Adipocyte (in vitro differentiated cells): ENCODE measurements around the gene HDLBP.

Experiments
- DNase-seq: peaks from one replicate; pipeline ENCODE4 v3.0.0-alpha.2; 2015; ENCODE audit warnings: low read depth
- H3K27me3 ChIP-seq: replicated peaks from 2 replicates; pipeline ENCODE4 v1.7.0; 2013; ENCODE audit warnings: mild to moderate bottlenecking, low read length, moderate library complexity; ENCODE audit not compliant: control insufficient read depth, insufficient read depth
- H3K36me3 ChIP-seq: 2 replicates; pipeline ENCODE4 v1.7.0; 2013; ENCODE audit warnings: low read length, mild to moderate bottlenecking, moderate library complexity; ENCODE audit not compliant: control insufficient read depth, insufficient read depth, severe bottlenecking
- H3K4me1 ChIP-seq: 2 replicates; pipeline ENCODE4 v1.7.0; 2013; ENCODE audit warnings: mild to moderate bottlenecking, low read length, moderate library complexity; ENCODE audit not compliant: control insufficient read depth, insufficient read depth
- H3K4me3 ChIP-seq: 2 replicates; pipeline ENCODE4 v1.7.0; 2013; ENCODE audit warnings: mild to moderate bottlenecking, low read length, moderate library complexity
- H3K9ac ChIP-seq: 2 replicates; pipeline ENCODE4 v1.7.0; 2013; ENCODE audit warnings: mild to moderate bottlenecking, low read length, moderate library complexity
- H3K9me3 ChIP-seq: 2 replicates; pipeline ENCODE4 v1.7.0; 2013; ENCODE audit warnings: mild to moderate bottlenecking, low read length, moderate library complexity; ENCODE audit not compliant: control insufficient read depth

HDLBP gene

DNA sequence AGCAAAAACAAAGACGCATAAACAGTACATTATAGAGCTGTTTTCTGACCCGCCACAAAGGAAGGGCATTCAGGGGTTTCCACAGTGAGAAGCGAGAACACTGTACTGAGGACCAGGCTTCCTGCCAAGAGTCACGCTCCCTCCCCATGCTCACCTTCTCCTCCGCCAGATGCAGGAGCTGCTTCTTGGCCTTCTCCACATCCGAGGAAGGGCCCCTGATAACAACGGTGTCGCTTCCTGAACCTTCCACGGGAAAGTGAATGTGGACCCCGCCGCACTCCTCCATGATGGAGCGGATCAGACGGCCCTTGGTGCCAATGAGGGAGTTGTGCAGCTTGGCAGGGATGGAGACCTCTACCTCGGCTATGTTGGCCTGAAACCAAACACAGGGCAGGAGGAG is 73.2 kb downstream of the HDLBP start:
- no peaks in the 10 kb centered on the region for H3K4me1 ChIP-seq
- DNase-seq: no peak
- H3K27me3 ChIP-seq: no peaks in the 10 kb centered on the region
- H3K36me3 ChIP-seq: peaks cover 98% of the 10 kb centered on the region
- H3K9ac ChIP-seq: no peak overlapping the region
- H3K9me3 ChIP-seq: no peaks in the 10 kb centered on the region
- no peak overlapping the region for H3K4me3 ChIP-seq

DNA sequence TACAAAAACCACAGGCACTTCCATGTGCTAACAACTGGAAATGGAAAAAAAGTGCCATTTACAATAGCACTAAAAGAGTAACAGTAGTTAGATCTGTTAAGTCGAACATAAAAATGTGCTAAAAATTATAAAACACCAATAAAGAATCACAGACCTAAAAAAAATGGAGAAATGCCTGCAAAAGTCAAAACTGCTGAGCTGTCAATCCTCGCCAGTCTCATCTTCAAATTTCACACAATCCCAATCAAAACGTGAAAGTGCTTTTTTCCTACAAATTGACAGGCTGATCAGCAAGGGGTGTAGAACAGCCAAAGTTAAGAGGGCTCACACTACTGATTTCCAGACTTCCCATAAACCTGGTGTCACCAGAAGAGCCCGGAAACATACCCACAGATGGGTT is 73.8 kb downstream of the HDLBP start:
- H3K4me3 ChIP-seq: no peak overlapping the region
- H3K4me1 ChIP-seq: no peaks in the 10 kb centered on the region
- peaks cover 98% of the 10 kb centered on the region for H3K36me3 ChIP-seq
- no peak for DNase-seq
- no peaks in the 10 kb centered on the region for H3K9me3 ChIP-seq
- H3K27me3 ChIP-seq: no peaks in the 10 kb centered on the region
- no peak overlapping the region for H3K9ac ChIP-seq

DNA sequence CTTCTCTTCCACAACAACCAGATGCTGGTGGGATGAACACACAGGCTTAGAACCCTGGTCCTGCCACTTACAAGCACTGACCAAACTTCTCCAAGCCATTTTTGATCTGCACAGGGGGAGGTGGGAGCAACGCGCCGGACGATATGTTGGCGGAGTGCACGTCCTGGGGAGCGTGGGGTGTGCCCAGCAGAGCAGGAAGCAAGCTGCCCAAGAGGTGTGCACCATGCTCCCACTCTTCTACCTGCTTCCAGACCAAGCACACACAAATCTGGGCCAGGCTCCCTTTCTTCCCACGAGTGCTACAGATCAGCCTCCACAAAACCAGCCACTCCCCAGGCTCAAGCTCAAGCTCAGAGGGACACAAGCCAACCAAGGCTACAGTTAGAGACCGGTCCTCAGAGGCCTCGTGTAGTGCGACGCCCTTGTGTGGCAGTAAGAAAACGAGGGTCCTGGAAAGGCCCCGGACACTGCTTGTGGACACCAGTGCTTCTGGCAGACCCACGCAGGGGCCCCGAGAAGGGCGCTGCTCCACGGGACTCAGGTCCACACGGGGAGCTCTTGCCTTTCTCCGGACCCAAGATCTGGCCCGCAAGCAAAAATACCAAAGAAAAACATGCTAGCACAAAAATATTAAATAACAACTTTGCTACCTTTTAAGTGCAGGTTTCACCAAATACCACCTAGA is 75.0 kb downstream of the HDLBP start:
- Histone ChIP-seq H3K36me3 (peaks cover 98% of the 10 kb centered on the region), H3K4me3 (no peak overlapping the region), H3K9ac (no peak overlapping the region), H3K4me1 (no peaks in the 10 kb centered on the region), H3K27me3 (no peaks in the 10 kb centered on the region), H3K9me3 (no peaks in the 10 kb centered on the region)
- DNase-seq: no peak

DNA sequence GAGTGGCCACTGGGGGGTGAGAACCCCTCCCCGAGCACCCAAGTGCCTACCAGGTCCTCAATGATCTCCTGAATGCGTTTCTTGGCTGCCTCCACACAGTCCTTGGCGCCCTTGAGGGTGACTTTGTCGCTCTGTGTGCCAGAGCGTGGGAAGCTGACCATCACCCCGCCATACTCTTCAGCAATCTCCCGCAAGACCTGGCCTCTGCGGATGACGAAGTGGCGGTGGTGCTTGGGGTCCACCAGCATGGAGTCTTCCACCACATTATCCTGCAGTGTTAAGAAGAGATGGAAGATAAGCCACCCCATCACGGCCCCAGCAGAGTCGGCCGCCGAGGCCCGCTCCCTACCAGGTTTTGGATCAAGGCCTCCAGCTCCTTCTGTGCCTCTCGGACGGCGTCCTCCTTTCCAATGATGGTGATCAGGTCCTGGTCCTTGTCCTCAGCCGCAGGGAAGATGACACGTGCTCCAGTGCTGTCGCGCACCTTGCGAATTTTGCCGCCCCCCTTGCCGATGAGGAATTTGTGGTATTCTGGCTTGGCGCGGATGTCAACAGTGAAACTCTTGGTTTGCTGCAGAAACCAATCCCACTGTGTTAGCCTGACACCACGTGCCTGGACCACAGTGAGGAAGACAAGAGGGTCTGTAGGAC is 75.8 kb downstream of the HDLBP start:
- Histone ChIP-seq H3K36me3 (peaks cover 98% of the 10 kb centered on the region), H3K9me3 (no peaks in the 10 kb centered on the region), H3K27me3 (no peaks in the 10 kb centered on the region), H3K9ac (no peak overlapping the region), H3K4me1 (no peaks in the 10 kb centered on the region), H3K4me3 (no peak overlapping the region)
- no peak for DNase-seq

DNA sequence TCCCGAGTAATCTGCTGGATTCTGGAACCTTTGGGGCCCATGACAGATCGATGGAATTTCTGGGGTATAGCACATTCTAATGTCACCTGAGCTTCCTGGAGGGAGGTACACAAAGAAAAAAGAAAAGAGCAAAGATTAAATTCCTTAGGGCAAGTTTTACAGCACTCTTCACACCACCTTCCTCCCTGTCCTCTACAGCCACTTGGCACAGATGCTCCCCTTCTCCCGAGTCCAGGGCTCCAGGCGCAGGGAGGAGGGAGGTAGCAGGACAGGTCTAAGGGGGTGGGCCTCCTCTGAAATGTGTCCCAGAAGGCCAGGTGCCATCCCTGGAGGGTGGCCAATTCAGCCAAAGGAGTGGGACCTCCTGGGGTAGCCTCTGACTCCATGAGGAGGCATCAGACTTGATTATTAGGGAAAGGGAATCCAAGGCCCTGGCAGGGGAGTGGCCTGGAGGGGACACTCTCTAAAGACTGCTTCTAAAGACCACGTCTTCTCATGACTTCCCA is 76.7 kb downstream of the HDLBP start:
- Histone ChIP-seq H3K27me3 (no peaks in the 10 kb centered on the region), H3K36me3 (peaks cover 98% of the 10 kb centered on the region), H3K9me3 (no peaks in the 10 kb centered on the region), H3K4me3 (no peak overlapping the region), H3K4me1 (no peaks in the 10 kb centered on the region), H3K9ac (no peak overlapping the region)
- no peak for DNase-seq

DNA sequence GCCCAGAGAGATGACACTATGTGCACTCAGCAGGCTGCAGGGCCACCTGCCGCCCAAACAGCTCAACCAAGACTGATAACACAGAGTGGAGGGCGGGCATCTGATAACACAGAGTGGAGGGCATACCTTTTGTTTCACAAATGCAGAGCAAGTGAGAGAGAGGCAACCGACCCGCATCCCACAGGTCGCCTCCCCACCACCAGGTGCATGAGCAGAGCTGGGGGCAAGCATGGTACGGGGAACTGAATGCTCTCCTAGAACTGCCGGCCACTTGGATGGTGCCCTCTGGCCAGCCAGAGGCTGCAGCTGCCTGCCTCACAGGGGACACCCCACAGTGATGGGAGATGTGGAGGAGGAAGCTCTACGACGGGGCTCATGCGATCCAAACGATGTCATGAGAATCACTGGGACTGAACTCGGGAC is 77.5 kb downstream of the HDLBP start:
- Histone ChIP-seq H3K9me3 (no peaks in the 10 kb centered on the region), H3K4me3 (no peak overlapping the region), H3K36me3 (peaks cover 98% of the 10 kb centered on the region), H3K9ac (no peak overlapping the region), H3K27me3 (no peaks in the 10 kb centered on the region), H3K4me1 (no peaks in the 10 kb centered on the region)
- DNase-seq: no peak

DNA sequence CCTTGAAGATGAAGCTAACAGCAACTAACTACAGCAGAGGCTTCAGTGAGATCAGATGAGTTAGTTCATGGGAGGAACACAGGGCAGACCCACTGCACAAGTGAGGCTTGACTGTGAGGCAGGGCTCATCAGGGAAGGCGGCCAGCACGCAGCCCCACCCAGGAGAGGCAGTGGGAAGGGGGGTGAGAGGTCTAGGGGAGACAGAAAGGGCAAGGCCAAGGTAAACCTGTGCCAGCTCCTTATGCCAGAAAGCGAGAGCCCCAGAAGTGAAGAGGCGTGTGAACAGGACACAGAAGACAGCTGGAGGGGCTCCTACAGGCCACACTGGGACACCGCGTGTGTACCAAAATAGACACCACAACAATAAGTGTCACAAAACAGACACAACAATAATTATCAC is 78.4 kb downstream of the HDLBP start:
- no peak for DNase-seq
- peaks cover 98% of the 10 kb centered on the region for H3K36me3 ChIP-seq
- H3K4me3 ChIP-seq: no peak overlapping the region
- H3K9me3 ChIP-seq: no peaks in the 10 kb centered on the region
- H3K4me1 ChIP-seq: no peaks in the 10 kb centered on the region
- no peaks in the 10 kb centered on the region for H3K27me3 ChIP-seq
- no peak overlapping the region for H3K9ac ChIP-seq

DNA sequence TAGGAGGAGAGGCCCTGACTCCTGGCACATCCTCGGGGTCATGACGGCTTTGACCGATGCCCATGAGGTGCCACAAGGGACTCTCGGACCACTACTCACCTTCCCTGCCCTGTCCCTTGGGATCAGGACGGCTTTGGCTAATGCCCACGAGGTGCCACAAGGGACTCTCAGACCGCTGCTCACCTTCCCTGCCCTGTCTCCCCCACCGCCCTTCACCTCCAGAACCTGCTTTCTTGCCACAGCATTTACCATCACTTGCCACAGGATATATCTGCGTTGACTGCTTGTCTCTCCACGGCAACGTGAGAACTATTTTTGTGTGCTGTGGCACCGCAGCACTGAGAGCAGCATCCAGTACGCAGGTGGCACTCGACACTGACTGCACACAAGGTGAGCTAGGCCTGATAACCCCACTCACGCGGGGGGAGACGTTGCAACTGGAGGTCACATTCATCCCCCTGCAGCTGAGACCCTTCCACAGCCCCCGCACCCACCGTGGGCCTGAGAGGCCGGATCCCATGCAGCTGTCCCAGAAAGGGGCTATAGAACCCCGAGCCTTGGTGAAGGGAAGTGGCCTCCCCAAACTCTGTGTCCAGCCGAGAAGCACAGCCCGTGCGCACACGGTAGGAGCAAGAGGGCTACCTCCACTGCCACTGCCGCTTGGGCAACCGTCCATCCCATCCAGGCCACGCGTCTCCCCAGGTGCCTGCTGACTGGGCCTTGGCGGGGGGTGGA is 79.4 kb downstream of the HDLBP start:
- DNase-seq: no peak
- H3K9me3 ChIP-seq: no peaks in the 10 kb centered on the region
- H3K4me1 ChIP-seq: no peaks in the 10 kb centered on the region
- no peaks in the 10 kb centered on the region for H3K27me3 ChIP-seq
- H3K9ac ChIP-seq: no peak overlapping the region
- peaks cover 98% of the 10 kb centered on the region for H3K36me3 ChIP-seq
- H3K4me3 ChIP-seq: no peak overlapping the region

DNA sequence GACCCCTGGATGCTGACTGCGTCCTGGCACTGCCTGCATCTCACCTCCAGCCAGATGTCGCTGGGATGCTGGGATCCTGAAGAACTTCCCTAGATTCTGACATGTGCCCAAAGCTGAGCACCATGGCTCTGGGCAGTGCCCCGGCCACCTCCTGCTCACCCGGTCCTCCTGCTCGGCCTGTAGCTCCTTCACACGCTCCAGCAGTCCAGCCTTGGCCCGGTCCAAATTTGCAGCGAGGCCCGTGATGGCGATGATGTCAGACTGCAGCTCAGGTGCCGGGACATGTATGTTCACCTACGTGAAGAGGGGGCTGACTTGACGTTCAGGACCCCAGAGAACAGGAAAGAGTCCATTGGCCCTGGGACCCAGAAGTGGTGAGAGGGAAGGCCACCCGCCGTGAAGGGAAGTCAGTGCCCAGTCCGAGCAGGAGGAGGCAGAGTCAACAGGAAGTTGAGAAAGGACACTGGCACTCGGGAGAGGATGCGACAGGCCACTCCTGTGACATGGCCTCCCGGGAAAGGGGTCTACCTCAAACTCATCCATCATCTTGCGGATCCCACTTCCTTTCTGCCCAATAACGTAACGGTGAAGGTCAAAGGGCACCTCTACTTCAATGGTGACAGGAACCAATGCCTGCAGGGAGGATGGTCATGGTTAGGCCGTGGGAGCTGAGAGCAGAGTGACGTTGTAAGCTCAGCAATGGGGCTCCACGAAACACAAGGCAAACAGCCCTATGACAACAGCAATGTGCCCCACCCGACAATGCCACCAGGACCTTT is 80.3 kb downstream of the HDLBP start:
- peaks cover 98% of the 10 kb centered on the region for H3K36me3 ChIP-seq
- no peak overlapping the region for H3K9ac ChIP-seq
- H3K9me3 ChIP-seq: no peaks in the 10 kb centered on the region
- no peaks in the 10 kb centered on the region for H3K27me3 ChIP-seq
- no peak overlapping the region for H3K4me3 ChIP-seq
- DNase-seq: no peak
- H3K4me1 ChIP-seq: no peaks in the 10 kb centered on the region

DNA sequence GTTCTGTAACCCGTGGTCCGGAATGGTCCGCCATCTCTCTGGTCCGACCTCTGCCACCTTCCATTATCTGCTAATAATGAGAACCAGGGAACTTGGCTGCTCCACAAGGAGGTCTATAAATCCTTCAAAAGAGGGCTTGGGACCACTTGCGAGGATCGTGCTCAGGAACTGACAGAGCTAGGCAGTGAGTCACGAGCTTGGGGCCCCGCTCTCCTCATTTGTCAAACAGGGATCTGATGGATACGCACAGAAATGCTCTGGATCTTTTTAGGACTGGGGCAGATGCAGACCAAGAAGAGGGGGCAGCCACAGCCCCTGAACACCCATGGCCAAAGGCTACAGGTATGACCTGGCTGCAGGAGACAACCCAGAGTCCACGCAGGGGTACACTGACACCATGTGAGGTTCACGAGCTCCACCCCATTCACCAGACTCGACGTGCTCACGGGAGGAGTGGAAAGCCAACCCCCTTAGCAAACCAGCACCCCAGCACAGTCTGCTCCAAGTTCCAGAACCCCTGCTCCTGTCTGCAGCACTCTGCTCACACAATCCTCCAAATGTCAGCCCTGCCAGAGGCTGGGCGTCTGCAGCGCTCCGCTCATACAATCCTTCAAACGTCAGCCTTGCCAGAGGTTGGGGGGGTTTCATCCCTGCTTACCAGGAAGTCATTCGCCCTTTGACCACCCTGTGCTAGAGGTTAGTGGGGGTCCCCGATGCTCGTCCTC is 81.2 kb downstream of the HDLBP start:
- no peak for DNase-seq
- Histone ChIP-seq H3K9ac (no peak overlapping the region), H3K4me1 (no peaks in the 10 kb centered on the region), H3K4me3 (no peak overlapping the region), H3K36me3 (peaks cover 98% of the 10 kb centered on the region), H3K9me3 (no peaks in the 10 kb centered on the region), H3K27me3 (no peaks in the 10 kb centered on the region)
